Panc1 (cell line): ENCODE data around the gene DACH1. TPM values are rescaled to one million over a fixed set of nuclear protein-coding genes. Genes with fewer than 3 reads are reported as not detected.

Experiments used
- ATAC-seq: fragments of 200-7000 bp; cut with Tn5 transposase; 2 replicates; pipeline ENCODE4 v1.9.1; 2020; ENCODE audit warnings: mild to moderate bottlenecking, moderate library complexity
- BruUV-seq: library from RNA; stranded (reverse); fragments of 400-500 nt; replicated peaks from 2 replicates; lab custom pipeline; 2021; lab: Mats Ljungman, UMichigan
- CTCF ChIA-PET: fragments of 300-600 bp; sonication (Branson Sonifier 250); formaldehyde crosslinking; loops from one replicate; lab custom pipeline; 2022; ENCODE audit warnings: antibody characterized with exemption; lab: Charles Lee
- POLR2A ChIA-PET: fragments of 300-600 bp; sonication (Branson Sonifier 250); formaldehyde crosslinking; loops from one replicate; lab custom pipeline; 2022; ENCODE audit warnings: antibody characterized with exemption; lab: Charles Lee
- DNase-seq: peaks from one replicate; pipeline ENCODE4 v3.0.0-alpha.2; 2010; ENCODE audit warnings: low read depth, low spot score
- H3K27ac ChIP-seq: 2 replicates; pipeline ENCODE4 v1.5.1; 2011; ENCODE audit warnings: mild to moderate bottlenecking, low read length, inconsistent platforms
- H3K27me3 ChIP-seq: fragments of 200-500 bp; sonication (Bioruptor generic); 2 replicates; pipeline ENCODE4 v1.6.0; 2014; ENCODE audit warnings: low read length, inconsistent platforms; ENCODE audit not compliant: control insufficient read depth, insufficient read depth
- H3K36me3 ChIP-seq: fragments of 200-500 bp; sonication (Bioruptor generic); 2 replicates; pipeline ENCODE4 v1.5.1; 2014; ENCODE audit warnings: inconsistent platforms, mild to moderate bottlenecking, low read length, moderate library complexity; ENCODE audit not compliant: control insufficient read depth, insufficient read depth
- H3K4me1 ChIP-seq: 2 replicates; pipeline ENCODE4 v1.5.1; 2011; ENCODE audit warnings: inconsistent platforms, mild to moderate bottlenecking, low read length, moderate library complexity; ENCODE audit not compliant: control insufficient read depth, insufficient read depth
- H3K4me3 ChIP-seq, 2 experiments: 2 replicates each; pipeline ENCODE4 v1.5.1; 2011 to 2012; ENCODE audit warnings: low read depth in 2 of 2, low read length in 2 of 2, mild to moderate bottlenecking in 2 of 2, inconsistent platforms in 1 of 2, moderate library complexity in 1 of 2
- H3K9me3 ChIP-seq: fragments of 200-500 bp; sonication (Bioruptor generic); 2 replicates; pipeline ENCODE4 v1.5.1; 2014; ENCODE audit warnings: low read depth, mild to moderate bottlenecking, inconsistent platforms, low read length, moderate library complexity; ENCODE audit not compliant: control insufficient read depth, insufficient read depth
- POLR2AphosphoS5 ChIP-seq: IDR thresholded peaks from 2 replicates; pipeline ENCODE4 v1.6.1; 2012; ENCODE audit warnings: mild to moderate bottlenecking, low read depth, low read length, moderate library complexity
- SIN3A ChIP-seq: IDR thresholded peaks from 2 replicates; pipeline ENCODE4 v1.6.1; 2012; ENCODE audit warnings: low read depth, mild to moderate bottlenecking, low read length, moderate library complexity, borderline replicate concordance; ENCODE audit not compliant: insufficient read depth
- TCF7L2 ChIP-seq: IDR thresholded peaks from 2 replicates; pipeline ENCODE4 v1.6.1; 2011; ENCODE audit warnings: mild to moderate bottlenecking, low read depth, low read length, inconsistent platforms
- in situ Hi-C: cut with HindIII; loops from 2 replicates; pipeline ENCODE4 v1.10.0; 2016; ENCODE audit warnings: low sequenced_read_pairs, low pct_unique_long_range_greater_than_20kb
- intact Hi-C: fragments of 100-400 bp; cut with micrococcal nuclease; formaldehyde crosslinking; loops from one replicate; pipeline ENCODE4 v1.10.0; 2022; ENCODE audit not compliant: unreplicated experiment
- total RNA-seq: library from RNA; stranded (reverse); gene quantifications from one replicate; pipeline ENCODE4 v1.2.1, GENCODE V29; 2021; ENCODE audit not compliant: unreplicated experiment
- TF ChIP-seq, protein P1 (sequence below), 2 experiments: IDR thresholded peaks; 2 replicates each; pipeline ENCODE4 v1.6.1; 2011 to 2012; ENCODE audit warnings: low read depth in 2 of 2, control low read depth in 1 of 2, low read length in 1 of 2, mild to moderate bottlenecking in 1 of 2, moderate library complexity in 1 of 2; ENCODE audit not compliant: insufficient read depth in 1 of 2
- TF ChIP-seq, protein P2 (sequence below): fragments of 450-650 bp; IDR thresholded peaks from 2 replicates; pipeline ENCODE4 v1.5.1; 2017; ENCODE audit warnings: mild to moderate bottlenecking

DACH1 gene
- total RNA-seq, 1 experiment from 2014 or later, result 0.54 TPM

DNA sequence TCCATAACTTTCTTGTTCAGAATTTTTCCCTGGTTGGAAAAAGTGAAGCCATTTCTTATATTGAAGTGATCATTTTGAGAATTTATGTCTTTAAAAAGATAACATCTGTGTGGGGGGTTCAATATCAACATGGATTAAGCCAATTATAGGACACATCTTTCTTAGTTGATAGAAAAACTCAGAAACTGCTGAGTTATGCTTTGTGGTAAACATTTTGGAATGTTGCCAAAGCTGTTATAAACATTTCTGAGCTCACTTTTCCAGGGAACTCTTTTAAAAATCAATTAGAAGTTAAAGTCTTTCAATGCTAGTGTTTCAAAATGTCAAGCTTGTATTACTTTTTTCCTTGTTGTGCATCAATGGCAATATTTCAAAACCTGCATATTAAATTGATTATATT, 248.8 kb downstream of the DACH1 start:
- no TSS peak for BruUV-seq
- in situ Hi-C loops (no loop called here), intact Hi-C loops (no loop called here)
- no peaks in the 10 kb centered on the region for H3K4me1 ChIP-seq
- CTCF ChIA-PET, result no interaction called here
- TF ChIP-seq, protein P1, sequence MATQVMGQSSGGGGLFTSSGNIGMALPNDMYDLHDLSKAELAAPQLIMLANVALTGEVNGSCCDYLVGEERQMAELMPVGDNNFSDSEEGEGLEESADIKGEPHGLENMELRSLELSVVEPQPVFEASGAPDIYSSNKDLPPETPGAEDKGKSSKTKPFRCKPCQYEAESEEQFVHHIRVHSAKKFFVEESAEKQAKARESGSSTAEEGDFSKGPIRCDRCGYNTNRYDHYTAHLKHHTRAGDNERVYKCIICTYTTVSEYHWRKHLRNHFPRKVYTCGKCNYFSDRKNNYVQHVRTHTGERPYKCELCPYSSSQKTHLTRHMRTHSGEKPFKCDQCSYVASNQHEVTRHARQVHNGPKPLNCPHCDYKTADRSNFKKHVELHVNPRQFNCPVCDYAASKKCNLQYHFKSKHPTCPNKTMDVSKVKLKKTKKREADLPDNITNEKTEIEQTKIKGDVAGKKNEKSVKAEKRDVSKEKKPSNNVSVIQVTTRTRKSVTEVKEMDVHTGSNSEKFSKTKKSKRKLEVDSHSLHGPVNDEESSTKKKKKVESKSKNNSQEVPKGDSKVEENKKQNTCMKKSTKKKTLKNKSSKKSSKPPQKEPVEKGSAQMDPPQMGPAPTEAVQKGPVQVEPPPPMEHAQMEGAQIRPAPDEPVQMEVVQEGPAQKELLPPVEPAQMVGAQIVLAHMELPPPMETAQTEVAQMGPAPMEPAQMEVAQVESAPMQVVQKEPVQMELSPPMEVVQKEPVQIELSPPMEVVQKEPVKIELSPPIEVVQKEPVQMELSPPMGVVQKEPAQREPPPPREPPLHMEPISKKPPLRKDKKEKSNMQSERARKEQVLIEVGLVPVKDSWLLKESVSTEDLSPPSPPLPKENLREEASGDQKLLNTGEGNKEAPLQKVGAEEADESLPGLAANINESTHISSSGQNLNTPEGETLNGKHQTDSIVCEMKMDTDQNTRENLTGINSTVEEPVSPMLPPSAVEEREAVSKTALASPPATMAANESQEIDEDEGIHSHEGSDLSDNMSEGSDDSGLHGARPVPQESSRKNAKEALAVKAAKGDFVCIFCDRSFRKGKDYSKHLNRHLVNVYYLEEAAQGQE (IDR thresholded peaks at IDR 0.05; ENCODE audit: insufficient read depth in 1 of 2, low read depth in 2 of 2, low read length in 1 of 2), result no peak
- TF ChIP-seq SIN3A (no peak), POLR2AphosphoS5 (no peak), TCF7L2 (no peak)
- no peaks in the 10 kb centered on the region for H3K36me3 ChIP-seq
- no peak for DNase-seq
- POLR2A ChIA-PET, result no interaction called here
- H3K4me3 ChIP-seq, result no peak overlapping the region
- no peak for ATAC-seq
- no peak overlapping the region for H3K27ac ChIP-seq
- H3K9me3 ChIP-seq, result no peaks in the 10 kb centered on the region
- H3K27me3 ChIP-seq, result no peaks in the 10 kb centered on the region

DNA sequence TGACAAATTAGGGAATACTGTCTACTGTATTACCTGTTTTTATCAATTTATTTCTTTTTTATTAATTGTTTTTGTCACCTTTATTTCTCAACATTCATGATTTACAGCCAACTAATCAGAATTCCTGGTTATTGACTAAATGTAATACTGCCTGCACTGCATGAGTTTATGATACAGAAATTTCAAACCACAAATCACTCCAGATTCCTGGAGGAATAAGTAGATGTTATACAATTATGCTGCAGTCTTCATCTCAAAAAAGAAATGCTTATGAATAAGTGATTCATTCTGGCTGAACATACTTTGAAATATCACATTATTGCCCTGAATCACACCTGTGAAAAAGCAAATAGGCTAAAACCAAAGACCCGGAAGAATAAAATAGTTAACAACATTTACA, 249.7 kb downstream of the DACH1 start:
- in situ Hi-C loops, result no loop called here
- BruUV-seq, result no TSS peak
- intact Hi-C loops, result no loop called here
- Histone ChIP-seq H3K27ac (no peak overlapping the region), H3K36me3 (no peaks in the 10 kb centered on the region), H3K4me3 (no peak overlapping the region), H3K27me3 (no peaks in the 10 kb centered on the region), H3K9me3 (no peaks in the 10 kb centered on the region), H3K4me1 (no peaks in the 10 kb centered on the region)
- ChIA-PET POLR2A (no interaction called here), CTCF (no interaction called here)
- DNase-seq (no peak), ATAC-seq (no peak)
- no peak for TF ChIP-seq SIN3A
- TF ChIP-seq, protein P1 (IDR thresholded peaks at IDR 0.05; ENCODE audit: insufficient read depth in 1 of 2, low read depth in 2 of 2, low read length in 1 of 2), result no peak

DNA sequence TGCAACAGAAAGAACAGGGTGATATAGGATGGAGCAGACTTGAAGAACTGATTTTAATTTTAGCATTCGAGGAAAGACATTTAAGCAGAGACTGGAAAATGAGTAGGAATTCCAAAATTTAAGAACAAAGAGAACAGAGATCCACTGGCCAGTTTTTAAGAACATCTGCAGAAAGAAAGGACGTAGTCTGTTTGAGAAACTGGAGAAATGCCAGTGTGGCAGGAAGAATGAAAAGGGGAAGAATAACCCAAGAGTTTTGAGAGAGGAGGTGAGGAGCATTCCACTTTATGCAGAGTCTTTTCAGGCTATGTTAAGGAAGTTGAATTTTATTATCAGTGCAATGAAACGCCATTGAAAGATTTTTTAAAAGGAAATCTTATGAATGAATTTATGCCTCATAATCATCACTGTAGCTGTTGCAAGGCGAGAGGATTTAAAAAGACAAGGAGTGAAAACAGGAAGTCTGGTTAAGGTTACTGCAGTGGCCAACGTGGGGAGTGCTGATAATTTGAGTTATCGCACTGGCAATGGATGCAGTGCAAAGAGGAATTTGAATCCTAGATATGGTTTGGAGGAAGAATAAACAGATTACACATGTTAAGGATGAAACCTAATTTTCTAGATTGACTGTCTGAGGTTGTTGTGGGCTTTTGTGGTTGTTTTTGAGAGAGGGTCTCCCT, 253.8 kb downstream of the DACH1 start:
- intact Hi-C loops (no loop called here), in situ Hi-C loops (no loop called here)
- ATAC-seq, result no peak
- DNase-seq, result no peak
- CTCF ChIA-PET, result no interaction called here
- Histone ChIP-seq H3K4me3 (no peak overlapping the region), H3K27ac (no peak overlapping the region), H3K4me1 (no peaks in the 10 kb centered on the region), H3K36me3 (no peaks in the 10 kb centered on the region), H3K9me3 (no peaks in the 10 kb centered on the region), H3K27me3 (no peaks in the 10 kb centered on the region)
- POLR2A ChIA-PET, result no interaction called here
- TF ChIP-seq, protein P2, sequence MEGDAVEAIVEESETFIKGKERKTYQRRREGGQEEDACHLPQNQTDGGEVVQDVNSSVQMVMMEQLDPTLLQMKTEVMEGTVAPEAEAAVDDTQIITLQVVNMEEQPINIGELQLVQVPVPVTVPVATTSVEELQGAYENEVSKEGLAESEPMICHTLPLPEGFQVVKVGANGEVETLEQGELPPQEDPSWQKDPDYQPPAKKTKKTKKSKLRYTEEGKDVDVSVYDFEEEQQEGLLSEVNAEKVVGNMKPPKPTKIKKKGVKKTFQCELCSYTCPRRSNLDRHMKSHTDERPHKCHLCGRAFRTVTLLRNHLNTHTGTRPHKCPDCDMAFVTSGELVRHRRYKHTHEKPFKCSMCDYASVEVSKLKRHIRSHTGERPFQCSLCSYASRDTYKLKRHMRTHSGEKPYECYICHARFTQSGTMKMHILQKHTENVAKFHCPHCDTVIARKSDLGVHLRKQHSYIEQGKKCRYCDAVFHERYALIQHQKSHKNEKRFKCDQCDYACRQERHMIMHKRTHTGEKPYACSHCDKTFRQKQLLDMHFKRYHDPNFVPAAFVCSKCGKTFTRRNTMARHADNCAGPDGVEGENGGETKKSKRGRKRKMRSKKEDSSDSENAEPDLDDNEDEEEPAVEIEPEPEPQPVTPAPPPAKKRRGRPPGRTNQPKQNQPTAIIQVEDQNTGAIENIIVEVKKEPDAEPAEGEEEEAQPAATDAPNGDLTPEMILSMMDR, result no peak
- no peak for TF ChIP-seq TCF7L2
- TF ChIP-seq, protein P1 (IDR thresholded peaks at IDR 0.05; ENCODE audit: insufficient read depth in 1 of 2, low read depth in 2 of 2, low read length in 1 of 2), result no peak
- BruUV-seq, result no TSS peak
